ENCODE data around the gene ULK3.

Gene ULK3

GRCh38 chr15:74867466-74868038 is 24.6 kb upstream of the ULK3 start:
- no peak for DNase-seq (ENCODE audit: low read depth in 2 of 2)

GRCh38 chr15:74866090-74866489 is 23.1 kb upstream of the ULK3 start:
- DNase-seq (ENCODE audit: low read depth in 2 of 2), result no peak

GRCh38 chr15:74865316-74865715 is 22.4 kb upstream of the ULK3 start:
- DNase-seq (ENCODE audit: low read depth in 2 of 2), result no peak

GRCh38 chr15:74864296-74864695 is 21.3 kb upstream of the ULK3 start:
- DNase-seq (ENCODE audit: low read depth in 2 of 2), result no peak

- DNase-seq (ENCODE audit: low read depth in 2 of 2), result no peak
Measured at GRCh38 chr15:74863239-74864056, 20.5 kb upstream of the ULK3 start.

GRCh38 chr15:74858369-74858740 is 15.4 kb upstream of the ULK3 start:
- DNase-seq (ENCODE audit: low read depth in 2 of 2), result no peak

GRCh38 chr15:74857671-74858368 is 14.9 kb upstream of the ULK3 start:
- DNase-seq (ENCODE audit: low read depth in 2 of 2), result no peak

GRCh38 chr15:74857082-74857655 is 14.2 kb upstream of the ULK3 start:
- no peak for DNase-seq (ENCODE audit: low read depth in 2 of 2)

- no peak for DNase-seq (ENCODE audit: low read depth in 2 of 2)
Measured at GRCh38 chr15:74856537-74856936, 13.6 kb upstream of the ULK3 start.

- DNase-seq (ENCODE audit: low read depth in 2 of 2), result no peak
Measured at GRCh38 chr15:74855857-74856256, 12.9 kb upstream of the ULK3 start.

- no peak for DNase-seq (ENCODE audit: low read depth in 2 of 2)
Measured at GRCh38 chr15:74854453-74855022, 11.6 kb upstream of the ULK3 start.

GRCh38 chr15:74851960-74852359 is 9.0 kb upstream of the ULK3 start:
- DNase-seq (ENCODE audit: low read depth in 2 of 2), result no peak

GRCh38 chr15:74850393-74850792 is 7.4 kb upstream of the ULK3 start:
- no peak for DNase-seq (ENCODE audit: low read depth in 2 of 2)

GRCh38 chr15:74847432-74847831 is 4.5 kb upstream of the ULK3 start:
- DNase-seq (ENCODE audit: low read depth in 2 of 2), result no peak

- no peak for DNase-seq (ENCODE audit: low read depth in 2 of 2)
Measured at GRCh38 chr15:74845581-74845980, 2.6 kb upstream of the ULK3 start.

- DNase-seq (ENCODE audit: low read depth in 2 of 2), result peak in 1 of 2 donors; percentile 39
Measured at GRCh38 chr15:74845208-74845568, 2.2 kb upstream of the ULK3 start.

- no peak for DNase-seq (ENCODE audit: low read depth in 2 of 2)
Measured at GRCh38 chr15:74844319-74845207, 1.6 kb upstream of the ULK3 start.

GRCh38 chr15:74843891-74844299 is 939 bp upstream of the ULK3 start:
- DNase-seq (ENCODE audit: low read depth in 2 of 2), result no peak

- no peak for DNase-seq (ENCODE audit: low read depth in 2 of 2)
Measured at GRCh38 chr15:74843445-74843828, 481 bp upstream of the ULK3 start.

- no peak for DNase-seq (ENCODE audit: low read depth in 2 of 2)
Measured at GRCh38 chr15:74841891-74842373, 1.0 kb downstream of the ULK3 start.
